HL-60 (cell line): ENCODE data around the gene RETREG2.

Experiments
- GABPA ChIP-seq: IDR thresholded peaks from 2 replicates; pipeline ENCODE4 v1.6.1; 2012; ENCODE audit warnings: low read depth
- POLR2AphosphoS5 ChIP-seq: IDR thresholded peaks from 2 replicates; pipeline ENCODE4 v1.6.1; 2012; ENCODE audit warnings: low read depth
- TF ChIP-seq, protein P1 (sequence below): IDR thresholded peaks from one replicate; pipeline ENCODE4 v1.5.1; 2011; ENCODE audit warnings: low read length, control low read depth, inconsistent platforms; ENCODE audit not compliant: insufficient read depth
- TF ChIP-seq, protein P2 (sequence below): IDR thresholded peaks from 2 replicates; pipeline ENCODE4 v1.6.1; 2012; ENCODE audit warnings: low read depth; ENCODE audit not compliant: insufficient replicate concordance

DNA sequence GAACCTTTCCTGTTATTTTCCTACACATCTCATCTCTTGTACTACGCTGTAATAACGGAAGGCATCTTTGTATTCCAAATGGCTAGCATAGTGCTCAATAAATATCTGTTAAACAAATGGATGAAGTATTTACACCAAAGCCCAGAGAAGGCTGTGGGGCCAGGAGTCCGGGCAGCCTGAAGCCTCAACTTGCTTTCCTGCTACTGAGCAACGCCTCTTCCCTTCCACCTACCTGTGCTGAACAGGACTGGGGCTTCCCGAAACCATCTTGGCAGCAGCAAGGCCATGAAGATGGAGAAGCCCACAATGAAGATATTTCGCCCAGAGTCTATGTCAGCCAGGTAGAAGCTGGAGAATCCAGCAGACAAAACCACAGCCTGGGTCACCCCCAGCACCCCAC is 14.9 kb upstream of the RETREG2 start:
- TF ChIP-seq, protein P1, sequence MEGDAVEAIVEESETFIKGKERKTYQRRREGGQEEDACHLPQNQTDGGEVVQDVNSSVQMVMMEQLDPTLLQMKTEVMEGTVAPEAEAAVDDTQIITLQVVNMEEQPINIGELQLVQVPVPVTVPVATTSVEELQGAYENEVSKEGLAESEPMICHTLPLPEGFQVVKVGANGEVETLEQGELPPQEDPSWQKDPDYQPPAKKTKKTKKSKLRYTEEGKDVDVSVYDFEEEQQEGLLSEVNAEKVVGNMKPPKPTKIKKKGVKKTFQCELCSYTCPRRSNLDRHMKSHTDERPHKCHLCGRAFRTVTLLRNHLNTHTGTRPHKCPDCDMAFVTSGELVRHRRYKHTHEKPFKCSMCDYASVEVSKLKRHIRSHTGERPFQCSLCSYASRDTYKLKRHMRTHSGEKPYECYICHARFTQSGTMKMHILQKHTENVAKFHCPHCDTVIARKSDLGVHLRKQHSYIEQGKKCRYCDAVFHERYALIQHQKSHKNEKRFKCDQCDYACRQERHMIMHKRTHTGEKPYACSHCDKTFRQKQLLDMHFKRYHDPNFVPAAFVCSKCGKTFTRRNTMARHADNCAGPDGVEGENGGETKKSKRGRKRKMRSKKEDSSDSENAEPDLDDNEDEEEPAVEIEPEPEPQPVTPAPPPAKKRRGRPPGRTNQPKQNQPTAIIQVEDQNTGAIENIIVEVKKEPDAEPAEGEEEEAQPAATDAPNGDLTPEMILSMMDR: no peak
- TF ChIP-seq, protein P2, sequence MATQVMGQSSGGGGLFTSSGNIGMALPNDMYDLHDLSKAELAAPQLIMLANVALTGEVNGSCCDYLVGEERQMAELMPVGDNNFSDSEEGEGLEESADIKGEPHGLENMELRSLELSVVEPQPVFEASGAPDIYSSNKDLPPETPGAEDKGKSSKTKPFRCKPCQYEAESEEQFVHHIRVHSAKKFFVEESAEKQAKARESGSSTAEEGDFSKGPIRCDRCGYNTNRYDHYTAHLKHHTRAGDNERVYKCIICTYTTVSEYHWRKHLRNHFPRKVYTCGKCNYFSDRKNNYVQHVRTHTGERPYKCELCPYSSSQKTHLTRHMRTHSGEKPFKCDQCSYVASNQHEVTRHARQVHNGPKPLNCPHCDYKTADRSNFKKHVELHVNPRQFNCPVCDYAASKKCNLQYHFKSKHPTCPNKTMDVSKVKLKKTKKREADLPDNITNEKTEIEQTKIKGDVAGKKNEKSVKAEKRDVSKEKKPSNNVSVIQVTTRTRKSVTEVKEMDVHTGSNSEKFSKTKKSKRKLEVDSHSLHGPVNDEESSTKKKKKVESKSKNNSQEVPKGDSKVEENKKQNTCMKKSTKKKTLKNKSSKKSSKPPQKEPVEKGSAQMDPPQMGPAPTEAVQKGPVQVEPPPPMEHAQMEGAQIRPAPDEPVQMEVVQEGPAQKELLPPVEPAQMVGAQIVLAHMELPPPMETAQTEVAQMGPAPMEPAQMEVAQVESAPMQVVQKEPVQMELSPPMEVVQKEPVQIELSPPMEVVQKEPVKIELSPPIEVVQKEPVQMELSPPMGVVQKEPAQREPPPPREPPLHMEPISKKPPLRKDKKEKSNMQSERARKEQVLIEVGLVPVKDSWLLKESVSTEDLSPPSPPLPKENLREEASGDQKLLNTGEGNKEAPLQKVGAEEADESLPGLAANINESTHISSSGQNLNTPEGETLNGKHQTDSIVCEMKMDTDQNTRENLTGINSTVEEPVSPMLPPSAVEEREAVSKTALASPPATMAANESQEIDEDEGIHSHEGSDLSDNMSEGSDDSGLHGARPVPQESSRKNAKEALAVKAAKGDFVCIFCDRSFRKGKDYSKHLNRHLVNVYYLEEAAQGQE: no peak
- no peak for TF ChIP-seq GABPA
- no peak for TF ChIP-seq POLR2AphosphoS5
